NCI-H146 (cell line): ENCODE measurements around the gene TRAF3.

Experiments used
- DNase-seq: peaks from one replicate; lab custom pipeline; 2025; lab: John Stamatoyannopoulos, UW

TRAF3 gene

DNA sequence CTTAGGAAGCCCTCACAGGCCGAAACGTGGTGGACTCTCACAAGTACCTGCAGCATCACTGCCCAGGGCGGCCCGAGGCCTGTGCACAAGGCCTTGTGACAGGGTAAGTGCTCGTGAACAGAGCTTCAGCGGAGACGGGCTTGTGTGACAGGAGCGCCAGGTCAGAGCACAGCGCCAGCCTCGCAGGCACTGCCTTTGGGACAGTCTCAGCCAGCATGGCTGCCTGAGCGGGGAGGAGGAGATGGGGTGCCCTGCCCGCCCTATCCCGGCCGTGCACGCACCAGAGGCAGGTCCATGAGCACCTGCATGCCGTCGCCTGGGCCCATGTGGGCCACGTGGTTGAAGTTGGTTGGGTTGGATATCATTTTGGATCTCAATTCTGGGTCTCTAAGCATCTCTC, 162.1 kb downstream of the TRAF3 start:
- DNase-seq: no peak

DNA sequence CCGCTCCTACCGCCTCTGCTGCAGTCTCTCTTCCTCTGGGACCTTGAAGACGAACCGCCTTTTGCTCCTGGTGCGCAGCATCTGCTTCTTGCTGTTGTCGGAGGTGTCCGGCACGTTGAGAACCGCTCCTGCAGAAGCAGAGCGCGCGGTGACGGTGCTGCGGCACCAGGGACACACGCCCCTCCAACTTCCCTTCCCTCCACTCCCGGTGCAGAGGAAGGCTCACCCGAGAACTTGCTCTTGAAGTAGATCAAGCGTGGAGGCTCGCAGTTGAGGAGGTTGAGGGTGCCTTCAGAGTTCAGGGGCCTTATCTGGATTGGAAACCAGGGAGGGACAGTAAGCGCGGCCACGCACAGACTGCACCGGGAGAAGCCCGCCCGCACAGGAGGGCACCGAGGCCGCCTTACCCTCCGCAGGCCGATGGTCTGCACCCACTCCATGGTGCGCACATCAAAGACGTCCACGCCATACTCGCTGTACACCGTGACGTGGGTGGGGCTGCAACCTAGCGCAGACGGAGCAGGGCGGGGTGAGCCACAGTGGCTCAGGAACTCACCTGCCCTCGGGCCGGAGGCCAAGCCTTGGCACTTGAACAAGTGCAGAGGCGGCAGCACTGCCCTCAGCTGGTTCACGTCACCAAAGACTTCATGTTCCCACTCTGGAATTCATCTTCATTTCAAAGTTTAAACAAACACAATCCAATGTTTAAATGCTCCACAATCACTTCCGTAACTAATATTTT, 162.7 kb downstream of the TRAF3 start:
- no peak for DNase-seq

DNA sequence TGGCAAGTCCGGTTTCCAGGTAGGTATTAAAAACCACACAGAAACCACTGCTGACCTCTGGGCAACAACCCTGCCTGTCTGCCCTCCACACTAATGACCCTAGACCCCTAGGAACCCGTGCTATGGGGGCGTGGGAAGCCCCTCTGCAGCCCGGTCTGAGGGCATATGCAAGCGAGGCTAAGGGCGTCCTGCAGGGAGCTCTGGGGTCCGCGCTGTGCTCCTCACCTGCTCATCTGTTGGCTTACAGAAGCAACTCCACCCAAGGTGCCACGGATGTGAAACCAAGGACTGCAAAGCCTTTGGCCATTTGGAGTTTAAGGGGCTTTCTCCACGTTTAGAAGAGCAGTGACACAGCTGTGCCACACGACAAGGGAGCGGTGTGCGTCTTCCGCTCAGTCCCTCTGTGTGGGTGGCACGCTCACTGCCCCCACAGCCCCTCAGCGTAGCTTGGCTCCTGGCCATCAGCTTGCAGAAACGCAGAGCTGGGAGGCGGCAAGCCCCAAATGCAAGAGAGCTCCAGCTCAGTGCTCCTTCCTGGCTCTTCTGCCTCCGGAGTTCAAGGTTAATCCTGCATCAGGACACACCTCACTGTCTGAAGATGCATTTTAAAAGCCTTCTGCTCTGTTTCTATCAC, 163.6 kb downstream of the TRAF3 start:
- DNase-seq: no peak

DNA sequence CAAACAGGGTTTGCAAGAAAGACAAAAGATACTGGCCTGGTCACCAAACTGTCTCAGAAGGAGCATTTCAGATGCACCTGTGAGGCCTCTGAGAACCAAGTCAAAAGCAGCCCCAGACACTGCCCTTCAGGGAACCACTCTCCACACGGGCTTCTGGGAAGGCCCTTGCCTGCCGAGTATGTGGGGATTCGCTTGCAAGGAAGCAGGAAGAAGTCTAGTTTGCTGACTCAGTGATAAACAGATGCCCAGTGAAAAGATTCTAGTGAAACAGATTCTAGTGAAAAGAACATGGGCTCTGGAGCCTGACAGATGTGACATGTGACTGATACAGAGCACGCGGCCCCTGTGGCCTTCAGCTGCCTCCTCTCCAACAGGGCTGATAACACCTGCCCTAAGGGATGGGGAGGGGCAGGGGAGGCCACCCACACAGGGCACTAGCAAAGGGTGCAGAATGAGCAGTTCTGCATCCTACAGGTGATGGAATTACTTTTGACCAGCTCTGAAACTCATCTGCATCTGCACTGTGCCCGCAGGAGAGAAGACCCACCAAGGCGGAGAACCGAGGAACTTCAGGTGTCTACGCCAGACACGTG, 164.3 kb downstream of the TRAF3 start:
- no peak for DNase-seq

DNA sequence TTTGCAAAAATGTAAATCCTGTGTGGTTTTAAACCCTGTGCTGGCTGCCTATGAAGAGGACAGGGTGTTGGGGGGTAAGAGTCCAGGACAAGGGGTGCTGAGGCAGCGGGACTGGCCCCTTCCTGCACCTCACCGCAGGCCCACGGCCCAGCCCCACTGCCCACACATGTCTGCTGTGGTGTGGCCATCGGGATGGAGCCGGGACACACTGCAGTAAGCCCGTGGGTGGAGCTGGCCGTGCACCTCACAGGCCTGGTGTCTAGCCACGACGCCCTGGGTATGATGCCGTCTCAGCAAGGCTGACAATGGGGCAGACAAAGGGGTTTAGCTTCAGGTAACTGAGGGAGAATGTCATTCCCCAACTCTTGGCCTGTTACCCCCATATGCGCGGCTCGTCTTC, 164.8 kb downstream of the TRAF3 start:
- DNase-seq: no peak

DNA sequence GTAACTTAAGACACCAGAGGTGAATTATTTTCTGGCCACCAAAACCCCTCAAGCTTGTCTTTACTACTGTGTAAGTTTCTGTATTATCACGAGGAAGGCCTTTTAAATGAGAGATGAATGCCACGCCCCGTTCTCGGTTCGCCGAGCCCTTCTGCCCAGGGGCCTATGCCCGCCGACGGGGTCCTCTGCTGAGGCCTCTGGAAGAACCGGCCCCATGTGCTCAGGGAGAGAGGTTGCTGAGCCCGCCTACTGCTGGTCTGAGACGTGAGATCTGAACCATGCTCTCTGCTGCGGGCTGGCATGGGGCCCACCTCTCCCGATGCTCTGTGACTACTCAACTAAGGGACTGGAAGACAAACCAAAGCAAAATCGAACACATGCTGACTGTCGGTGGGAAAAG, 166.2 kb downstream of the TRAF3 start:
- no peak for DNase-seq

DNA sequence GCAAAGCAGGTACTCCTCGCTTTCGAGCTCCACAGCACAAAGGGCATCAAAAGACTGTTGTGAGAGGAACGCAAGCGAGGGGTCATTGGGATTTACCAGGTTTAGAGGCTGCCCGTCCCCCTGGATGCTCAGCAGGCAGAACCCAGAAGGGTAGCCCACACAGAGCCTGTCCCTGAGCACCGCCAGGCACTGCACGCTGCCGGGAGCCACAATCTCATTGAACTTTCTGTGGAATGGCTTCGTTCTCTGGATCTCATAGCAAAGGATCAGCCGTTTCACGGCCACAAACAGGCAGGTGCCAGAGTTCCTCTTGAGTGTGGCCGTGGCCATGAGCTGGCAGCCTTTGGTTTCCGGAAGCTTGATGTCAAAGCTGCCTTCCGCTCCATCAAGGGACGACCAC, 166.7 kb downstream of the TRAF3 start:
- DNase-seq: no peak

DNA sequence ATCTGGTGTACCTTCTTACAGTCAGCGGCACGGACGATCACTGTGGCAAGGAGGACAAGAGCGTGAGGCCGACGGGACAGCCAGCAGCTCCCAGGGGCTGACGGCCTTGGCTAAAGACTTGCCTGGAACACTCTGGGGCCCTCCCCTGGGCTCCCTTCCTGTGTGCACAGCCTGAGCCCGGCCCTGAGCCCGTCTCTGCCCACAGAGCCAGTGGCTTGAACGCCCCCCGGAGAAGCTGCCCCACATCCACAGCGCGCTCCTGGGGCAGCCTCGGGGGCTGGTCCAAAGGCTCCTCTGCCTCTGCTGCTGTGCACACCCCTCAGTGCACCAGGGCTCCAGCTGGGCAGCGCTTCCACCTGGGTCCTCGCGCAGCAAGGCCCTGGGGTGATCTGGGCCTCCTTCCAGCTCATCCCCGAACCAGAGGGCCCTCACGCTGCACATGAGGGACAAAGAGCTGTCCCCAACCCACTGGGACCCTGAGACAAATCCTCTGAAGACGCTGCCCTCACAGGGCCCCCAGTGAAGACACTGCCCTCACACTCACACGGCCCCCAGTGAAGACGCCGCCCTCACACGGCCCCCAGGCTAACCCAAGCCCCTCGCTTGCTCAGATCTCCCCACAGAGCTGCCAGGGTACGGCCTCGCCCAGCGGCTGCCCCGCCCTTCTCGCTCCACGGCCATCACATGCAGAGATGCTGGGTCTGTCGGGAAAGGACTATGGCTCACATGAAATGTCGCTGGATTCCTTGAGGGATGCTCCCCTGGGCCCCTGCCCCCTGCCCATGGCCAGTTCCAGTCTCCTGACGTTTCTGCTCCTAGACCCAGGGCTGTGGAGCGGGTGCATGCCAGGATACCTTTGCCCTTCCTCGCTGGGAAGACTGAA, 167.4 kb downstream of the TRAF3 start:
- DNase-seq: no peak

DNA sequence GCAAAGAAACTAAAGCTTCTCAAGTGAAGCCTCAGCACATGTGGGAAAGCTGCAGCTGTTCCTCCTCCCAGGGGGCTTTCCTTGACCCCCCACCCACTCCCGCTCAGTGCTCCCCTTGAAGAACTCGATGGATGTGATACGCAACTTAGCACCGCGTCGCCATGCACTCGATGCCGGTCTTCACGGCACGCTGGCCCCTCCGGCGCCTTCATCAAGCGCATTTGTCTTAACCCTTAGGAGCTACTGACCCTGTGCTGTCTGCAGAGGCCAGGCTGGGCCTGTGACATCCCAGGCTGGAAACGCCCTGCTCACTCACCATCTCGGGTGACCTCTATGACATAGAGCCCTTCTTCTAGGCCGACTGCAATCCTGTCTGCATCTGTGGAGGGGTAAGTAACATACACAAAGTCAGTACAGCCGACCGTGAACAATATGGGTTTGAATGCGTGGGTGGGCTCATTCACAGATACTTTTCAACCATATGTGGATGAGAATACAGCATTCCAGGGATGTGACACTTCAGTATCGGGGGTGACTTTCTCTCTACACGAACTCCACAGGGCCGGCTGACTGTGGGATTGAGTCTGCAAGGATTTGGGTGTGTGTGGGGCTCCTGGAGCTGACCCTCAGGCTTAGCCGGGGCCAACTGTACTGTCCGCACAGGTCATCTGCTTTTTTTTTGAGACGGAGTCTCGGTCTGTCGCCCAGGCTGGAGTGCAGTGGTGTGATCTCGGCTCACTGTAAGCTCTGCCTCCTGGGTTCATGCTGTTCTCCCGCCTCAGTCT, 168.3 kb downstream of the TRAF3 start:
- no peak for DNase-seq

DNA sequence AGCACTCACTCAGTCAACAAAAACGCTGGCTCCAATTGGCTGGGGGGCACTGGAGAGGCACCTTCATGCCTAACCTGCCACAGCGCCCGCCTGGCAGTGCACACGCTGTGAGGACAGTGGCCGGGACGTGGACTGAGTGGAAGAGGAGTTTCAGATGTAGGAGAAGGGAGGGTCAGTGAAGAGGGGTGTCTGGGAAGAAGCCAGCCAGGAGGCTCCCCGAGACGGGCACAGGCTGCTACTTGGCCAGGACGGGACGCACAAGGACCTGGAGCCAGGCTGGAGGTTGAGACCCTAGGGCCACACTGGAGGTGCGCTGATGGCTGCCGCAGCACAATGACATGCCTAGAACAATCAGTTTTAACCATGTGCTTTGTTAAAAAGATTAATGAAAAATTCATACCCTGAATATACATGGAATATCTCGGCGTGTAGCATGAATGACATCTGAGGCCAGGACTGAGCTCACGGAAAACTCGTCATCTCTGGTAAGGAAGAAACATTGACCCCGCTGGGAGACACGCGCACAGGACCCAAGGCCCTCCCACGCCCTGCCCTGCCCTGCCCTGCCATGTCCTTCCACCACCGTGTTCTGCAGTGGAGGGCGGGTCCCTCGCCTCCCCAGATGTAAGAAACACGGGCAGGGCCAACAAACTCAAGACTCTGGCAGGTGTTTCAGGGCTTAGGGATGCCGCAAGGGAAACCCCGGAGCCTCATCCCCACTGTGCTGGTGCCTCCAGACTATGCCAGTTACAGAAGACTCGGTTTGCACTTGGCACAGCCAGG, 170.3 kb downstream of the TRAF3 start:
- DNase-seq: no peak

DNA sequence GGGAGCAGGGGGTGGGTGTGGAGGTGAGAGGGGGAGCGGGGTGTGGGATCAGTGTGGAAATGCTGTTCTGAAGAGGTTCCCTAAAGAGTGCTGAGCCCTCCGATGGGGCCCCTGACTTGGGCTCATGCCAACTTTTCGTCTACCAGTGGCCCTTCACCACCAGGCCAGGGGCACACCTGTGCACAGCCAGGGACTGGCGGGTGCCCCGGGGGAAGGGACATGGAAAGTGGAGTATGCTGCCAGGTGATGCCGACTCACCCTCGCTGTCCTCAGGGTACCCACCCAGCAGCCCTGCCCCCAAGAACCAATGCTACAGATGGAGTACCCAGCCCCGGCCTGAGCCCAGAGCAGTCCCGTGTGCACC, 171.4 kb downstream of the TRAF3 start:
- no peak for DNase-seq

DNA sequence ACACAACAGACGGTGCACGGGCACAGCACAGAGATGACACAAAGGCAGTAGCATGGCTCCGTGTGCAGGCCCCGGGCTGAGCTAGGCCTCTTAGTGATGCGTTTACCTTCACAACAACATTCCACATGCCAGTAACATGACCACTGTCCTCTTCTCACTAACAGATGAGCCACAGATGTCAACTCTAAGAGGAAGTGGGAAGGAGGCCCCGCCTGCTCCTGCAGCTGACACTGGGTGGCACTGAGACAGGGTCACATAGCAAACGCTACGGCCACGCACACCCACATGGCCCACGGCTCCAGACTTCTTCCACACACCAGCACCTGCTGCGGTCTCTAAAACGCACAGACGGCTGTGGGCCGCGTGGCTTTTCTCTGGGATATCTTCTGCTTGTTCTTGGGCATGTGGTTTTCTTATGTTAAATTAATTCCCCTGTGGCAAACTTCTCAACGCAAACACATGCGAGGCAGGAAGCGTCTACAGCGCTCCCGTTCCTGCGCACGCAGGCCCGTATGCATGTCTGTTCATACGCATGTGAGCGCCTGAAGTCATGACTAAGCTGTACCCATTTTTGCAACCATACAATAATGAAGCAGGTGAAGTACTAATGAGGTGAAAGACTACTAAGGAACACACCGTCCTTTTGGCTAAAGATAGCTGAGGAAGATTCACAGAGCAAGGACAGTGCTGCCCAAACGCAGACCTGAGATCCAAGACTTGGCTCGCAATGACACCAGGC, 172.0 kb downstream of the TRAF3 start:
- DNase-seq: no peak

DNA sequence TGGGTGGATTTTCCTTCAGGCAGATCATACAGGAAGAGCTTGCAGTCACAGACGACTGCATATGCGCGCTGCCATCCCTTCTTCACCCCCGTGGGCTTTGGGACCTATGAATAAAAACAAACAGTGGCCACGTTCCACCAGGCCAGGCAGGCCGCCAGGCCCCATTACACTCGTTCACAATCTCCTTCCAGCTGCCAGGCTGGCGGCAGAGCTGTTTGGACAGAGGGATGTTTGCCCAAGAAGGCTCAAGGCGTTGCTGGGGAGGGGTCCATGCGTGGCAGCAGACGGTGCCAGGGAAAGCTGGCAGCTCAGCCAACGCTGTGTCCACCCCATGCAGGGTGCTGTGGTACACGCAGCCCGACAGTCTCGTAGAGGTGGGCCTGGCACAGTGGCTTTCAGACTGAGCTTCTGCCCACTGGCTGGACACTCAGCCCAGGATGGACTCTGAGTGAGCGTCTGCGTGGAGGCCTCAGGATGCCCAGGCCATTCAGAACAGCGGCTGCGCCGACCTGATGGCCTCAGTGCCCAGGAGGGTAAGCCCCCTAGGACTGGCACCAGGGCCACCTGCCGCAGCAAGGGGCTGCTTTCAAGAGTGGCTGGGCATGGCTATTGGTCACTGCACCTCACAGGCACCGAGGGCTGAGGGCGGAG, 172.7 kb downstream of the TRAF3 start:
- no peak for DNase-seq

DNA sequence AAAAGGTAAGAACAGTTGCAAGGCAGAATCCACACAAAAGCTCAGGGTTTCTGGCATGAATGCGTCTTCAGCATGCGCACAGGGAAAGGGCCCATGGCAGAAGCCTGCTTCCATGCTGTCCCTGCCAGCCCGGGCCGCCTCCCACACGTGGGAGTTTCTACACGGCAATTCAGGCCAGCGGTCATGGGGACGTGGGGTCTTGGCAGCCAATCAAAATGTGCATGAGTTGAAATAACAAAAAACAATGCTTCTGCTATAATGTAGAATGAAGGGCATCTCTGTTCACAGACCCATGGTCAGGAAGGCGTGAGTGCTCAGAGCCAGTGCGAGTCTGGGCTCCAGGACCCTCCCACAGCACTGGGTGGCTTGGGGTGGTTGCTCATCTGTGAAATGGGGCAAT, 173.8 kb downstream of the TRAF3 start:
- no peak for DNase-seq

DNA sequence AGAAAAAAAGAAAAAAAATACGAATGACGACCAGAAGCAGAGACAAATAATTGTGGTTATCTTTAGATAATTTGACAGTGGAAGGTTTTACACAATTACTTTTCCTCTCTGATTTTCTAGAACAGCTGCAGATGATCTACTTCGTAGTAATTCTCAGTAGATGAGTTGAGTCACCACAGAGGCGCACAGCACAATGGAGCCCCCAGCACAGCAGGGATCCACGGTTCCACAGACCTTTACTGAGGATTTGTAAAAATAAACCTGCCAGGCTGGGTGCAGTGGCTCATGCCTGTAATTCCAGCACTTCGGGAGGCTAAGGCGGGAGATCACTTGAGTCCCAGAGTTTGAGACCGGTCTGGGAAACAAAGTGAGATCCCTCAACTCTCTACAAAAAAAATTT, 174.6 kb downstream of the TRAF3 start:
- no peak for DNase-seq

DNA sequence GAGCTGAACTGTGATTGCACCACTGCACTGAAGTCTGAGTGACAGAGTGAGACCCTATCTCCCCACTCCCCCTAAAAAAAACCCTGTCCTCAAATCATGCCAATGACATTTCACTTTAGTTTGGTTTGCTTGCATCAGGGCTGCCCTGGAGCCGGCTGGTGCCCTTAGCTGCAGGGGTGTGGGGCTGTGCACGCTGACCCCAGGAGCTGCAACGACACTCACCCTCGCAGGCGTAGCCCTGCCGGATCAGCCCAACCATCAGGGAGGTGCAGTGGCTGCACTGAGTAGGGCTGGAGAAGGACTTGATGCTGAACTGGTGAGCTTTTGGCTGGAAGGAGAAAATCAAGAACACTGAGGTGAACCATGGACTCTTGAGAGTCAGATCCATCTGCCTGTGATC, 175.0 kb downstream of the TRAF3 start:
- no peak for DNase-seq

DNA sequence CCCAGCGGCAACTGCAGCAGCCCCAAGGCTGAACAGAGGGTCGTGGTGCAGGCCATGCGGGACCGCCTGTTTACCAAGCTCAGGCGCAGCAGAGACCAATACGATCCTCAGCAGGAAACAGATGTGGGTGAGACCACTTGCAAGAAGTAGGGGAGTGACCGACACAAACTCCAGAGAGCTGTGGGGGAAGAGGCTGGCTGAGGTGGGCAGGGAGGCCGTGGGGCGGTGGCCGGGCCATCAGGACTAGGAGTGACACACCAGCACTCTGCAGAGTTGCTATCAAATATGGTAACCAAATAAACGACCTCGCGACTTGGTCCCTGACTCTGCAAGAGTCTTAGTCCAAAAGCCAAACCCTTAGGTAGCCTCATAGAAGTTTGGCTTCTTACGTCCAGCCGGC, 175.9 kb downstream of the TRAF3 start:
- no peak for DNase-seq

DNA sequence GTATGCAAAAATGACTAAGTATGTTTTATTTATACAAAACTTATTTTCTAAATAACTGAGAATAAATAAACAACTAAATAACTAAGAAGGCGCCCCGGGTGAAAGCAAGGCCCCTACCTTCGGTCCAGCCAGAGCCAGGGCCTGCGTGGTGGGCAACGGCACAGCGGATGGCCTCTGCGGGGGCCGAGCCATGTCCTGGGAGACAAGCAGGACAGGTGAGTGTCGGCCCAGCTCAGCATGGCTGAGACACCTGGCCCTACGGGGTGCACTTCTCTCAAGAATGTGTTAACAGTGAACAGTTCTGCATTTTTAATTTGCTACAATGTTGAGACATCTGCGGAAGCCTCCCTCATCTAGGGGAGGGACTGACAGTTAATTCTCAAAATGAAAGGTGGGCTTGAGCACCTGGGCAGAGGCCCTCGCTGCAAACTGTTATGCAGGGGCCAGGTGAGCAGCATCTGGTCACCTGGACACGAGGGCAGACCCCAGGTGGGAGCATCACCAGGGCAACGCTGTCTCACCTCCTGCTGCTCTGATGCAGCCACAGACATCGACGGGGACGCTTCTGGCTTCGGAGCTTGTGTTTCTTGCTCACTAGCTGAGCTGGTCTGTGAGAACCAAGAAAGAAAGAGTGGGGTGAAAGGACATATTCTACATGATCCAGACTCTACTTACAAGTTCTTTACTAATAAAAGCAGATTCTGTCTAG, 177.0 kb downstream of the TRAF3 start:
- DNase-seq: peak; percentile 92
